Lower lobe of right lung (tissue), 2 donors: Measurements from ENCODE around the gene AMMECR1. TPM values are rescaled to one million over a fixed set of nuclear protein-coding genes. Genes with fewer than 3 reads are reported as not detected.

Source experiments
- ATAC-seq, 2 donors: fragments of 200-7000 bp; cut with Tn5 transposase; one replicate each; pipeline ENCODE4 v1.9.1; 2020 to 2022; ENCODE audit warnings: mild to moderate bottlenecking in 2 of 2, moderate library complexity in 2 of 2
- DNase-seq: peaks from one replicate; pipeline ENCODE4 v3.0.0-alpha.2; 2020
- H3K27ac ChIP-seq: fragments of 200-600 bp; one replicate; pipeline ENCODE4 v1.8.0; 2022
- H3K27me3 ChIP-seq: fragments of 200-600 bp; one replicate; pipeline ENCODE4 v1.8.0; 2022; ENCODE audit warnings: low read depth
- H3K36me3 ChIP-seq: fragments of 200-600 bp; one replicate; pipeline ENCODE4 v1.8.0; 2022; ENCODE audit warnings: mild to moderate bottlenecking
- H3K4me1 ChIP-seq: fragments of 200-600 bp; one replicate; pipeline ENCODE4 v1.8.0; 2022
- H3K4me3 ChIP-seq: fragments of 200-600 bp; one replicate; pipeline ENCODE4 v1.8.0; 2022; ENCODE audit warnings: mild to moderate bottlenecking
- H3K9me3 ChIP-seq: fragments of 200-600 bp; one replicate; pipeline ENCODE4 v1.8.0; 2022
- intact Hi-C: fragments of 100-400 bp; cut with DNase I; formaldehyde crosslinking; loops from one replicate; pipeline ENCODE4 v1.11.0; 2022
- total RNA-seq: library from RNA; stranded (reverse); fragmentation: NEBNext Ultra II Directional; extraction: Animal tissue kit (Norgen Biotek cat#: 25700); gene quantifications from one replicate; pipeline ENCODE4 v1.2.1, GENCODE V29; 2021
- TF ChIP-seq, protein P1 (sequence below): fragments of 200-600 bp; IDR thresholded peaks from one replicate; pipeline ENCODE4 v1.8.0; 2022; ENCODE audit warnings: antibody characterized with exemption, mild to moderate bottlenecking
- donor health status: DM: no; HTN: yes; CAD: no; lungs with severe emphysema.

Gene AMMECR1
- total RNA-seq, 1 donor from 2014 or later: 6.5 TPM

DNA sequence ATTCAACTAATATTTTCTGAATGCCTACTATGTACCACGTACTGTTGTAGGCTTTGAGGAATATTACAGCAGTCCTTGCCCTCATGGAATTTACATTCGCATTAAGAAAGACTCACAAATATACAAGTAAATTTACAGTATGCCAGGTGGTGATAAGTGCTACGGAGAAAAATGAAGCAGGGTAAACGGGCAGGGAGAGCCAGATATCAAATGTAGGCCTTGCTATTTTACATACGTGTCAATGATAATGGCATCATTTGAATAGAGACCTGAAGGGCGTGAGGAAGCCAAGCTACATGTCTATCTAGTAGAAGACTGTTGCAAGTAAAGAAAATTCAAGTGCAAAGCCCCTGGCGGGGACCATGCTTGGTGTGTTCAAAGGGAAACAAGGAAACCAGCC, 65.2 kb downstream of the AMMECR1 start:
- H3K27ac ChIP-seq: no peak overlapping the region
- no peaks in the 10 kb centered on the region for H3K36me3 ChIP-seq
- intact Hi-C loops: no loop called here
- H3K9me3 ChIP-seq: no peaks in the 10 kb centered on the region
- TF ChIP-seq, protein P1, sequence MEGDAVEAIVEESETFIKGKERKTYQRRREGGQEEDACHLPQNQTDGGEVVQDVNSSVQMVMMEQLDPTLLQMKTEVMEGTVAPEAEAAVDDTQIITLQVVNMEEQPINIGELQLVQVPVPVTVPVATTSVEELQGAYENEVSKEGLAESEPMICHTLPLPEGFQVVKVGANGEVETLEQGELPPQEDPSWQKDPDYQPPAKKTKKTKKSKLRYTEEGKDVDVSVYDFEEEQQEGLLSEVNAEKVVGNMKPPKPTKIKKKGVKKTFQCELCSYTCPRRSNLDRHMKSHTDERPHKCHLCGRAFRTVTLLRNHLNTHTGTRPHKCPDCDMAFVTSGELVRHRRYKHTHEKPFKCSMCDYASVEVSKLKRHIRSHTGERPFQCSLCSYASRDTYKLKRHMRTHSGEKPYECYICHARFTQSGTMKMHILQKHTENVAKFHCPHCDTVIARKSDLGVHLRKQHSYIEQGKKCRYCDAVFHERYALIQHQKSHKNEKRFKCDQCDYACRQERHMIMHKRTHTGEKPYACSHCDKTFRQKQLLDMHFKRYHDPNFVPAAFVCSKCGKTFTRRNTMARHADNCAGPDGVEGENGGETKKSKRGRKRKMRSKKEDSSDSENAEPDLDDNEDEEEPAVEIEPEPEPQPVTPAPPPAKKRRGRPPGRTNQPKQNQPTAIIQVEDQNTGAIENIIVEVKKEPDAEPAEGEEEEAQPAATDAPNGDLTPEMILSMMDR: no peak
- no peaks in the 10 kb centered on the region for H3K4me1 ChIP-seq
- ATAC-seq: no peak
- H3K4me3 ChIP-seq: no peak overlapping the region
- H3K27me3 ChIP-seq: no peaks in the 10 kb centered on the region
- no peak for DNase-seq

DNA sequence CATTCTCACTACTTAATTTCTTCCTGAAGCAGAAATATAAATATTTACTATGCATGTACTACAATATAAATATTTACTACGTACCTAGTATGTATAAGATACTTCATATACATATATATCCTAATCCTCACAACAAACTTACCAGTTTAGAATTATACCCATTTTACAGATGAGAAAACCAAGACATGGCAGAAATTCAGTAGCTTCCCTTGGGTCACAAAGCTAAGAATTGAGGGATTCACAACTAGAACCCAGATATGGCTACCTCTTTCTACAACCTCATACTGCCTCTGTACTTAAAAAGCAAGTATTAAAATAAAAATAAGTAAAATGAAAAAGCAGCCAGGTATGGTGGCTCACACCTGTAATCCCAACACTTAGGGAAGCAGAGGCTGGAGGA, 65.9 kb downstream of the AMMECR1 start:
- DNase-seq (no peak), ATAC-seq (no peak)
- no peaks in the 10 kb centered on the region for H3K27me3 ChIP-seq
- intact Hi-C loops: no loop called here
- H3K36me3 ChIP-seq: no peaks in the 10 kb centered on the region
- TF ChIP-seq, protein P1: no peak
- no peaks in the 10 kb centered on the region for H3K4me1 ChIP-seq
- no peak overlapping the region for H3K4me3 ChIP-seq
- H3K27ac ChIP-seq: no peak overlapping the region
- H3K9me3 ChIP-seq: no peaks in the 10 kb centered on the region

DNA sequence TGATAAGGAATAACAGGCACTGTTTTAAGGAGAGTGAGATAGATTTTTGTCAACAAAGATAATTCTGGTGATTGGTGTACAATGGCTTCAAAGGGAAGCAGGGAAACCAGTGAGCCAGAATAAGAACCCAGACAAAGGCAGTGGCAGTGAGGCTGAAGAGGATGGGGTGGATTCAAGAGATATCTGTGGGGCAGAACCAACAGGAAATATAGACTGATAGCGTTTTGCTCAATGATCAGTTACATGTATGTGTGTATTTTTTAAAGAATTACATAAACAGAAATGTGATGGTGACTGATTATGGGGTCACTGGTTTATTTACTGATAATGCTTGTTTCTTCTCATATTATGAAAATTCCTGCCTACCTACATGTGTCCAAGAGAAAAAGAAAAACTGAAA, 66.4 kb downstream of the AMMECR1 start:
- no peak overlapping the region for H3K4me3 ChIP-seq
- no peaks in the 10 kb centered on the region for H3K27me3 ChIP-seq
- no peaks in the 10 kb centered on the region for H3K9me3 ChIP-seq
- ATAC-seq (no peak), DNase-seq (no peak)
- intact Hi-C loops: no loop called here
- no peaks in the 10 kb centered on the region for H3K36me3 ChIP-seq
- TF ChIP-seq, protein P1: no peak
- no peak overlapping the region for H3K27ac ChIP-seq
- no peaks in the 10 kb centered on the region for H3K4me1 ChIP-seq

DNA sequence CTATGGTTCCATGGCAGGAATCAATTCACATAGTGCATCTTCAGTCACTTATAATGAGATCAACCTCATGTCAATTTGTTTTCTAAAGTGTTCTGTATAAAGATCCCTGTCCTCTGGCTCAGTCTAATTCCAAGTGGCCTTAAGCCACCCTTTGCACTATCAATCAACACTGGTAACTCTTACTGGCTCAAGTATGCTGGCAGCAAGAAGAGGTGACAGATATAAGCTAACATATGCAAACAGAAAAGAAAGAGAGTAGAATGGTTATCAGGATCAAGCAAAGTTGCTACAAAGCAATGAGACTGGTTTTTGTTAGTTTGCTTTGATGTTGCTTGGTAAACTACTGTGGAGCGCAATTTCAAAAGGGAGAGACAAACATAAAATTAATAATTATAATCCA, 67.0 kb downstream of the AMMECR1 start:
- Histone ChIP-seq H3K27me3 (no peaks in the 10 kb centered on the region), H3K36me3 (no peaks in the 10 kb centered on the region), H3K4me1 (no peaks in the 10 kb centered on the region), H3K4me3 (no peak overlapping the region), H3K9me3 (no peaks in the 10 kb centered on the region), H3K27ac (no peak overlapping the region)
- intact Hi-C loops: no loop called here
- ATAC-seq: no peak
- DNase-seq: no peak
- TF ChIP-seq, protein P1: no peak

DNA sequence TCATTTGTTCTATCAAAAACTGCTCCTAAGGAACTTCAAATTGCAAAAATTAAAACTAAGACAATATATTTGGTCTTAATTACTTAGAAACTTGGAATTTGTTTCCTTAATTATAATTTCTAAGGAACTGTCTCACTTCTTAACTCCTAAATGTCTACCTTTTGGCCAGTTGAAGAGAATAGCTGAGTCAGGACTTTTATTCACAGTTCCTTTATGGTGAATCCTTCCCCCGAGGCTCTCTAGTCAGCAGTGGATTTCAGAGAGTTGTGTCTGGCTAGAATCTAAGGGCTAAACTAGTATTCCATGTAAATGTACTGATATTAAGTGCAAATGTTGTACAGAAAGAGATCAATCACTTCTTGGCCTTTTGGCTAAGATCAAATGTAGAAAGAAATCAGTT, 69.3 kb downstream of the AMMECR1 start:
- intact Hi-C loops: no loop called here

More for the DNA sequence above, 69.3 kb downstream of the AMMECR1 start:
- no peaks in the 10 kb centered on the region for H3K9me3 ChIP-seq
- no peaks in the 10 kb centered on the region for H3K27me3 ChIP-seq
- no peak overlapping the region for H3K4me3 ChIP-seq
- DNase-seq: no peak
- H3K36me3 ChIP-seq: no peaks in the 10 kb centered on the region
- ATAC-seq: no peak
- no peaks in the 10 kb centered on the region for H3K4me1 ChIP-seq
- TF ChIP-seq, protein P1: no peak
- H3K27ac ChIP-seq: no peak overlapping the region
